Pancreas (tissue), 10 donors: Measurements from ENCODE around the gene CATSPERE. TPM values are rescaled to one million over a fixed set of nuclear protein-coding genes. Genes with fewer than 3 reads are reported as not detected.
"Not testable (repeated sequence)": the region's sequence is repeated elsewhere in the genome, so short reads cannot be mapped to it uniquely, and the experiment has no call there.

ENCODE experiments used
- ATAC-seq, 4 donors: fragments of 200-7000 bp; cut with Tn5 transposase; one replicate each; pipeline versions ENCODE4 v1.8.0 to v1.9.1; 2020; ENCODE audit warnings: mild to moderate bottlenecking in 4 of 4, moderate library complexity in 4 of 4
- DNase-seq, 6 donors: peaks; one replicate each; pipeline ENCODE4 v3.0.0-alpha.2; 2020
- FAIRE-seq: peaks from 2 replicates; lab custom pipeline; 2012; peaks lifted over from hg19 to GRCh38; lab: Jason Lieb, UNC
- H3K27ac ChIP-seq, 4 donors: fragments of 200-600 bp; sonication (generic); 1 replicate in 3 of 4; 2 replicates in 1 of 4; pipeline versions ENCODE4 v1.5.0 to v1.8.0; 2020
- H3K27me3 ChIP-seq, 4 donors: fragments of 200-600 bp; one replicate each; pipeline ENCODE4 v1.8.0; 2021
- H3K36me3 ChIP-seq, 3 donors: fragments of 200-600 bp; sonication (generic) in 1 of 3; one replicate each; pipeline versions ENCODE4 v1.5.0 to v1.8.0; 2020 to 2021
- H3K4me1 ChIP-seq, 3 donors: fragments of 200-600 bp; one replicate each; pipeline ENCODE4 v1.8.0; 2021
- H3K4me3 ChIP-seq, 4 donors: fragments of 200-600 bp; sonication (generic) in 2 of 4; one replicate each; pipeline versions ENCODE4 v1.5.0 to v1.8.0; 2020 to 2021
- H3K9me3 ChIP-seq, 4 donors: fragments of 200-600 bp; one replicate each; pipeline ENCODE4 v1.8.0; 2021
- WGBS, 2 donors: extraction: QIAGEN DNeasy Blood & Tissue Kit; methylation state at CpG; one replicate each; pipeline ENCODE4 v1.1.7; 2013; 5-methylcytosine and 5-hydroxymethylcytosine counted together
- intact Hi-C, 3 donors: fragments of 100-400 bp; cut with DNase I; formaldehyde crosslinking; loops; one replicate each; pipeline versions ENCODE4 v1.11.1 to v1.14.2; 2022
- polyA plus RNA-seq, 2 donors: library from polyadenylated mRNA; stranded (reverse); fragments of 200-250 nt; gene quantifications; one replicate each; pipeline ENCODE4 v1.2.3, GENCODE V29; 2013
- total RNA-seq, 6 donors: library from RNA; stranded (reverse); fragmentation: NEBNext Ultra II Directional in 4 of 6; extraction: Animal tissue kit (Norgen Biotek cat#: 25700) in 4 of 6; gene quantifications; one replicate each; pipeline versions ENCODE4 v1.2.1 to v1.2.4, GENCODE V29; 2021 to 2023
- TF ChIP-seq, protein P1 (sequence below), 4 donors: fragments of 200-600 bp; sonication (generic) in 3 of 4; IDR thresholded peaks; one replicate each; pipeline versions ENCODE4 v1.5.0 to v1.8.0; 2021; ENCODE audit warnings: antibody characterized with exemption in 4 of 4
- donor health status: healthy with polysubstance abuse.
- donor health status: DM: no; HTN: no; CAD: no; lungs with moderate emphysema.
- donor health status: DM: no; HTN: no; CAD: no.
- donor health status: control.
- donor health status: control.
- donor health status: Bipolar disorder and iron deficiency.
- donor health status: DM: yes; HTN: yes; CAD: no.
- donor health status: DM: no; HTN: no; CAD: no.
- donor health status: DM: no; HTN: no; CAD: no.
- donor health status: DM: yes; HTN: yes; CAD: no.

CATSPERE gene
- total and polyA plus RNA-seq, 8 donors = 0.19 to 1.2 (median 0.57) TPM

DNA sequence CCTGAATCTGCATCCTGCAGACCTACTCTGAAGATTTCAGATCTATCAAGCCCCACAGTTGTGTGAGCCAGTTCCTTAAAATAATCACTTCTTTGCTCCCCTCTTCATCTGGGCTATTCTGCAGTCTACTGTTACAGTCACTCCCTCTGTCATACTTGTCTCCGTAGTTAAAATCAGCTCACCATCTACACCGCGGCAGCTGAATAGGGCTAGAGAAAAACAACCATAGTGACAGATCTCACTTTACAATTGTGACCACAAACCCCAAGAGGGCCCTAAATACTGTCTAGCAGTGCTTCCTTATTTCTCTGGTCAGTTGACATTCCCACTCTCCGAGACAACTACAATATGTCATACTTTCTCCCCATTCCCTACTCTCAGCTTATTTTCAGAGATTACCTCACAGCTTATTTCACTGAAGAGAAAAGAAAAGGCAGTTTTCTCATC is 204.7 kb downstream of the CATSPERE start:
- no peaks in the 10 kb centered on the region for H3K36me3 ChIP-seq
- DNase-seq (no peak), ATAC-seq (peak in 2 of 4 donors; percentile 70), FAIRE-seq (no peak)
- no peak overlapping the region for H3K27ac ChIP-seq
- intact Hi-C loops = no loop called here
- H3K4me3 ChIP-seq = no peak overlapping the region
- peaks cover 0 to 7% (median 0%) of the 10 kb centered on the region in 3 donors for H3K4me1 ChIP-seq
- WGBS, 2 donors = 88 to 95% methylated on average over 4 of the region's 4 CpGs
- no peaks in the 10 kb centered on the region for H3K9me3 ChIP-seq
- TF ChIP-seq, protein P1, sequence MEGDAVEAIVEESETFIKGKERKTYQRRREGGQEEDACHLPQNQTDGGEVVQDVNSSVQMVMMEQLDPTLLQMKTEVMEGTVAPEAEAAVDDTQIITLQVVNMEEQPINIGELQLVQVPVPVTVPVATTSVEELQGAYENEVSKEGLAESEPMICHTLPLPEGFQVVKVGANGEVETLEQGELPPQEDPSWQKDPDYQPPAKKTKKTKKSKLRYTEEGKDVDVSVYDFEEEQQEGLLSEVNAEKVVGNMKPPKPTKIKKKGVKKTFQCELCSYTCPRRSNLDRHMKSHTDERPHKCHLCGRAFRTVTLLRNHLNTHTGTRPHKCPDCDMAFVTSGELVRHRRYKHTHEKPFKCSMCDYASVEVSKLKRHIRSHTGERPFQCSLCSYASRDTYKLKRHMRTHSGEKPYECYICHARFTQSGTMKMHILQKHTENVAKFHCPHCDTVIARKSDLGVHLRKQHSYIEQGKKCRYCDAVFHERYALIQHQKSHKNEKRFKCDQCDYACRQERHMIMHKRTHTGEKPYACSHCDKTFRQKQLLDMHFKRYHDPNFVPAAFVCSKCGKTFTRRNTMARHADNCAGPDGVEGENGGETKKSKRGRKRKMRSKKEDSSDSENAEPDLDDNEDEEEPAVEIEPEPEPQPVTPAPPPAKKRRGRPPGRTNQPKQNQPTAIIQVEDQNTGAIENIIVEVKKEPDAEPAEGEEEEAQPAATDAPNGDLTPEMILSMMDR (IDR thresholded peaks at IDR 0.05) = no peak
- H3K27me3 ChIP-seq = no peaks in the 10 kb centered on the region

DNA sequence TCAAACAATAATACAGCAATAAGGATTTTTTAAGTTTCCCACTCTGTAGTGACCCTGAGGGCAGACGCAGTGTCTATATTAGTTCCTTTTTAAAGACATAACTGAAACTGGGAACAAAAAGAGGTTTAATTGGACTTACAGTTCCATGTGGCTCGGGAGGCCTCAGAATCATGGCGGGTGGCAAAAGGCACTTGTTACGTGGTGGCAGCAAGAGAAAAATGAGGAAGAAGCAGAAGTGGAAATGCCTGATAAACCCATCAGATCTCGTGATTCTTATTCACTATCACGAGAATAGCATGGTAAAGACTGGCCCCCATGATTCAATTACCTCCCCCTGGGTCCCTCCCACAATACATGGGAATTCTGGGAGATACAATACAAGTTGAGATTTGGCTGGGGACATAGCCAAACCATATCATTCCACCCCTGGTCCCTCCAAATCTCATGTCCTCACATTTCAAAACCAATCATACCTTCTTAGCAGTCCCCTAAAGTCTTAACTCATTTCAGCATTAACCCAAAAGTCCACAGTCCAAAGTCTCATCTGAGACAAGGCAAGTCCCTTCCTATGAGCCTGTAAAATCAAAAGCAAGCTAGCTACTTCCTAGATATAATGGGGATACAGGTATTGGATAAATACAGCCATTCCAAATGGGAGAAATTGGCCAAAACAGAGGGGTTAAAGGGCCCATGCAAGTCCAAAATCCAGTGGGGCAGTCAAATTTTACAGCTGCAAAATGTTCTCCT is 205.8 kb downstream of the CATSPERE start:
- DNase-seq, H3K4me1 ChIP-seq, H3K27ac ChIP-seq, H3K9me3 ChIP-seq, intact Hi-C loops, FAIRE-seq, H3K4me3 ChIP-seq, H3K36me3 ChIP-seq, H3K27me3 ChIP-seq: not testable (repeated sequence)
- ATAC-seq = peak in 1 of 4 donors; percentile 15
- WGBS, 2 donors = 90% methylated on average over 6 of the region's 6 CpGs

DNA sequence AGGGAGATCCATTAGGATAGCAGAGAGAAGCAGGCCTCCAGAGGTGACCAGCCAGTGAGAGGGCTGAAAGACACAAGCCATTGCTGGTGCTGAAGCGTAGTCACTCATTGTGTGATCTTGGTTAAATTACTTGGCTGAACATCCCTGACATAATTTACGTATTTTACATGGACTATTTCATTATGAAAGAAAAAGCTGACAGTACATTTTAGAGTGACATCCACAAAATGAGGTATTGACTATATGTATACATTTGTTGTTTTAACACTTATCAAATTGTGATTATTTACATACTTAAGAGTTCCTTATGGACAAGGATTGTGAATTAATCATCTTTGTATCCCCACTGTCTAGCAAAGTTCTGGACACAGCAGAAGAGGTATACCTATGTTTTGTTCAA is 206.7 kb downstream of the CATSPERE start:
- Histone ChIP-seq H3K4me1 (peaks cover 0 to under 1% (median 0%) of the 10 kb centered on the region in 3 donors), H3K36me3 (no peaks in the 10 kb centered on the region), H3K4me3 (no peak overlapping the region), H3K27me3 (no peaks in the 10 kb centered on the region), H3K27ac (no peak overlapping the region), H3K9me3 (no peaks in the 10 kb centered on the region)
- no peak for ATAC-seq
- TF ChIP-seq, protein P1 (IDR thresholded peaks at IDR 0.05) = no peak
- intact Hi-C loops = no loop called here
- no peak for FAIRE-seq
- WGBS, 2 donors = 98% methylated on average over 2 of the region's 2 CpGs
- no peak for DNase-seq

DNA sequence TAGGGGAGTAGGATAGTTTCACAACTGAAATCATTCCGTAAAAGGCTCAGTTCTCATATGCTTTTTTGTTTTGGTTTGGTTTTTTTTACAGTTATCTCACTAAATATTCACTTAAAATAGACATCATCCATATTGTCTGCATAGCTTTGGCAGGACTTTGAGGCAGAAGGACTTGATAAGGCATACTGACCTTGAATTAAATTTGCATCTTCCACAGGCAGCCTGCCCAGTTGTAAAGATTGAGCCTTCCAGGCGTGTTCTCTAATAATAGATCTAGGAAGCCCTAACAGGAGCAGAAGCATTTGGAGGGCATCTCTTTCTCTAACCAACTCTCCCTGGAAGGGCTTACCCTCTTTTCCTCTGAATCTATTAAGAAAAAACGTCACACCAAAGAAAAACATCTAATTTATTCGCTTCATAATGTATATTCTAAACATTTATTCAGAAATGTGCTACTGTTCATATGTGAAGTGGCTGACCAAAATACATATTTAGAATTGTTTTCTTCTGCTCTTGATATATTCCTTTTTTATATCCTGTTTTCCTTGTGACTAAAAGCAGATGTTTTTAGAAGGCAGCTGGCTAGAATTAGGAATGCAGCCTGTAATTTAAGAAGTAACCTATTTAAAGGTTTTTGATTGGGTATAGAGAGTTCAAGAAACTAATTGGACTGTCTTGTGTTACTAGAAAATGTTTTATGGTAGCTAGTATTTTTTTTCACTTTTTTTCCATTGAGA is 212.0 kb downstream of the CATSPERE start:
- no peaks in the 10 kb centered on the region for H3K9me3 ChIP-seq
- FAIRE-seq (peak; percentile 39), ATAC-seq (peak in 3 of 4 donors; percentile 27 to 81 (median 62)), DNase-seq (no peak)
- intact Hi-C loops = no loop called here
- 43 to 45% methylated on average over 4 of the region's 4 CpGs for WGBS, 2 donors
- H3K4me3 ChIP-seq = no peak overlapping the region
- no peaks in the 10 kb centered on the region for H3K36me3 ChIP-seq
- no peaks in the 10 kb centered on the region for H3K27me3 ChIP-seq
- peaks cover 0 to 3% (median 0%) of the 10 kb centered on the region in 3 donors for H3K4me1 ChIP-seq
- no peak overlapping the region for H3K27ac ChIP-seq
- TF ChIP-seq, protein P1 (IDR thresholded peaks at IDR 0.05) = no peak

DNA sequence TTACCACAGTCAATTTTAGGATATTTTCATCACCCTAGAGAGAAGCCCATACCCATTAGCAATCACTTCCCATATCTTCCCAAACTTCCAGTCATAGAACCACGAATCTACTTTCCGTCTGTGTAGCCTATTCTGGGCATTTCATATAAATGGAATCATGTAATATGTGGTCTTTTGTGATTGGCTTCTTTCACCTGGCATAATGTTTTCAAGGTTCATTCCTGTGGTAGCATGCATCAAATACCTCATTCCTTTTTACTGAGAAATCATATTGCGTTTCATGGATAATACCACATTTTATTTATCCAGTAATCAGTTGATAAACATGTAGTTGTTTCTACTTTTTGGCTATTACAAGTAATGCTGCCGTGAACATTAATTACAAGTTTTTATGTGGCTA is 213.4 kb downstream of the CATSPERE start:
- peaks cover 0 to 3% (median 0%) of the 10 kb centered on the region in 3 donors for H3K4me1 ChIP-seq
- ATAC-seq (no peak), FAIRE-seq (no peak), DNase-seq (no peak)
- intact Hi-C loops = no loop called here
- H3K27me3 ChIP-seq = no peaks in the 10 kb centered on the region
- H3K9me3 ChIP-seq = no peaks in the 10 kb centered on the region
- TF ChIP-seq, protein P1 (IDR thresholded peaks at IDR 0.05) = no peak
- WGBS, 2 donors = 68 to 73% methylated on average over 4 of the region's 4 CpGs
- no peak overlapping the region for H3K27ac ChIP-seq
- H3K36me3 ChIP-seq = no peaks in the 10 kb centered on the region
- no peak overlapping the region for H3K4me3 ChIP-seq
